Panc1 (cell line): Measurements from ENCODE around the gene OR10J1. TPM values are rescaled to one million over a fixed set of nuclear protein-coding genes. Genes with fewer than 3 reads are reported as not detected.

Experiments used
- total RNA-seq: library from RNA; stranded (reverse); gene quantifications from one replicate; pipeline ENCODE4 v1.2.1, GENCODE V29; 2021; ENCODE audit not compliant: unreplicated experiment

OR10J1 gene
- total RNA-seq, 1 experiment from 2014 or later, result not detected

Other genes starting within 250 kb of the OR10J1 start
- not detected for gene ACKR1, start 234.8 kb upstream of the OR10J1 start, total RNA-seq
- gene FCER1A, start 137.4 kb upstream of the OR10J1 start, total RNA-seq, result not detected
- not detected for gene OR10J4, start 7.5 kb upstream of the OR10J1 start, total RNA-seq
- gene OR10J5, start 96.3 kb downstream of the OR10J1 start, total RNA-seq, result not detected
- 0.33 TPM for gene APCS, start 148.1 kb downstream of the OR10J1 start, total RNA-seq